SK-N-SH (cell line): ENCODE data around the gene SLC66A2. TPM values are rescaled to one million over a fixed set of nuclear protein-coding genes. Genes with fewer than 3 reads are reported as not detected.

Experiments
- CTCF ChIA-PET: fragments of 300-600, 350-600 bp; formaldehyde crosslinking; extraction: SDS; loops from one replicate; lab custom pipeline; 2021; lab: Yijun Ruan, JAX
- POLR2A ChIA-PET: fragments of 350-600 bp; sonication (Branson Sonifier 250); formaldehyde crosslinking; extraction: SDS; loops from one replicate; lab custom pipeline; 2020; ENCODE audit warnings: antibody characterized with exemption, inconsistent platforms; lab: Yijun Ruan, JAX
- DNase-seq: peaks from one replicate; pipeline ENCODE4 v3.0.0; 2012
- H2AFZ ChIP-seq: fragments of 200-600 bp; sonication (generic); 2 replicates; pipeline ENCODE4 v1.8.1; 2016; ENCODE audit warnings: antibody characterized with exemption, mild to moderate bottlenecking, low read depth
- H3F3A ChIP-seq: fragments of 200-600 bp; sonication (generic); replicated peaks from 2 replicates; pipeline ENCODE3; 2016; ENCODE audit warnings: antibody characterized with exemption, mild to moderate bottlenecking; ENCODE audit not compliant: insufficient read depth
- H3K27ac ChIP-seq, 2 experiments: fragments of 200-500 bp in 1 of 2; fragments of 200-600 bp in 1 of 2; sonication (Bioruptor generic) in 1 of 2; sonication (generic), shearing (Covaris generic) in 1 of 2; 2 replicates each; pipeline versions ENCODE4 v1.5.1 to v1.6.1; 2014 to 2016; ENCODE audit warnings: low read depth in 2 of 2, inconsistent platforms in 1 of 2, low read length in 1 of 2, mild to moderate bottlenecking in 1 of 2, mixed read lengths in 1 of 2
- H3K27me3 ChIP-seq: fragments of 200-600 bp; sonication (generic), shearing (Covaris generic); 2 replicates; pipeline ENCODE4 v1.6.1; 2016; ENCODE audit warnings: mixed run types; ENCODE audit not compliant: insufficient read depth
- H3K36me3 ChIP-seq, 2 experiments: fragments of 200-500 bp in 1 of 2; fragments of 200-600 bp in 1 of 2; sonication (Bioruptor generic) in 1 of 2; sonication (generic) in 1 of 2; replicated peaks in 1 of 2; 2 replicates each; pipeline versions ENCODE3 to v1.5.1; 2014 to 2016; ENCODE audit warnings: low read length in 1 of 2, mild to moderate bottlenecking in 1 of 2; ENCODE audit not compliant: insufficient read depth in 2 of 2, control insufficient read depth in 1 of 2
- H3K4me1 ChIP-seq, 2 experiments: fragments of 200-500 bp in 1 of 2; fragments of 200-600 bp in 1 of 2; sonication (Bioruptor generic) in 1 of 2; sonication (generic), shearing (Covaris generic) in 1 of 2; 2 replicates each; pipeline versions ENCODE4 v1.5.1 to v1.6.1; 2014 to 2016; ENCODE audit warnings: low read depth in 1 of 2, low read length in 1 of 2, mixed run types in 1 of 2; ENCODE audit not compliant: insufficient read depth in 2 of 2, control insufficient read depth in 1 of 2
- H3K4me2 ChIP-seq: fragments of 200-600 bp; sonication (generic), shearing (Covaris generic); 2 replicates; pipeline ENCODE4 v1.6.1; 2017; ENCODE audit warnings: mixed run types
- H3K4me3 ChIP-seq, 2 experiments: fragments of 200-500 bp in 1 of 2; fragments of 200-600 bp in 1 of 2; sonication (Bioruptor generic) in 1 of 2; sonication (generic), shearing (Covaris generic) in 1 of 2; 2 replicates each; pipeline versions ENCODE4 v1.5.1 to v1.8.1; 2014 to 2016; ENCODE audit warnings: low read depth in 2 of 2, inconsistent platforms in 1 of 2, low read length in 1 of 2, mild to moderate bottlenecking in 1 of 2, mixed read lengths in 1 of 2, moderate library complexity in 1 of 2
- H3K79me2 ChIP-seq: fragments of 200-600 bp; sonication (generic); 2 replicates; pipeline ENCODE4 v1.8.1; 2017; ENCODE audit warnings: mild to moderate bottlenecking; ENCODE audit not compliant: insufficient read depth
- H3K9ac ChIP-seq: fragments of 200-600 bp; sonication (generic); 2 replicates; pipeline ENCODE4 v1.6.1; 2017; ENCODE audit warnings: mixed run types
- H3K9me2 ChIP-seq: fragments of 200-600 bp; sonication (generic); 2 replicates; pipeline ENCODE4 v1.6.1; 2017; ENCODE audit warnings: mixed run types
- H3K9me3 ChIP-seq: fragments of 200-600 bp; sonication (generic); 2 replicates; pipeline ENCODE4 v1.6.1; 2017; ENCODE audit warnings: mixed run types, mild to moderate bottlenecking, moderate library complexity
- H4K20me1 ChIP-seq: fragments of 200-600 bp; sonication (generic); 2 replicates; pipeline ENCODE4 v1.6.1; 2017; ENCODE audit warnings: mild to moderate bottlenecking, mixed run types; ENCODE audit not compliant: insufficient read depth
- CHD2 ChIP-seq: fragments of 150-350 bp; IDR thresholded peaks from 2 replicates; pipeline ENCODE4 v1.6.1; 2018; ENCODE audit warnings: low read length; ENCODE audit not compliant: partially characterized antibody
- CTCF ChIP-seq: fragments of 200-600 bp; sonication (generic); IDR thresholded peaks from 2 replicates; pipeline ENCODE4 v1.6.1; 2017; ENCODE audit warnings: antibody characterized with exemption, mild to moderate bottlenecking, moderate library complexity
- FOSL2 ChIP-seq: IDR thresholded peaks from 2 replicates; pipeline ENCODE4 v1.4.0; 2012; ENCODE audit warnings: low read depth, mild to moderate bottlenecking, moderate library complexity, borderline replicate concordance
- FOXJ3 ChIP-seq: sonication (generic); formaldehyde crosslinking; IDR thresholded peaks from 2 replicates; pipeline ENCODE4 v1.5.1; 2020; ENCODE audit warnings: mild to moderate bottlenecking, missing genetic modification reagents
- FOXM1 ChIP-seq: IDR thresholded peaks from 2 replicates; pipeline ENCODE4 v1.4.0; 2012; ENCODE audit warnings: low read depth, mild to moderate bottlenecking
- GABPA ChIP-seq: IDR thresholded peaks from 2 replicates; pipeline ENCODE4 v1.4.0; 2012; ENCODE audit warnings: low read depth, mild to moderate bottlenecking
- GATA2 ChIP-seq: sonication (generic); formaldehyde crosslinking; IDR thresholded peaks from 2 replicates; pipeline ENCODE4 v1.5.0; 2020; ENCODE audit warnings: mild to moderate bottlenecking, missing genetic modification reagents
- MXI1 ChIP-seq: IDR thresholded peaks from 2 replicates; pipeline ENCODE4 v1.6.1; 2012; ENCODE audit warnings: mild to moderate bottlenecking, low read depth, low read length, improper control_type of control experiment
- NFIC ChIP-seq: IDR thresholded peaks from 2 replicates; pipeline ENCODE4 v1.4.0; 2012; ENCODE audit warnings: borderline replicate concordance
- NRF1 ChIP-seq: IDR thresholded peaks from 2 replicates; pipeline ENCODE4 v1.6.1; 2012; ENCODE audit warnings: low read depth, mild to moderate bottlenecking, low read length
- PBX3 ChIP-seq: IDR thresholded peaks from 2 replicates; pipeline ENCODE4; 2012
- REST ChIP-seq: IDR thresholded peaks from 2 replicates; pipeline ENCODE4 v1.6.1; 2012; ENCODE audit warnings: mild to moderate bottlenecking, low read depth, low read length, moderate library complexity
- RFX5 ChIP-seq: IDR thresholded peaks from 2 replicates; pipeline ENCODE4 v1.6.1; 2012; ENCODE audit warnings: mild to moderate bottlenecking, improper control_type of control experiment, low read length
- SMC3 ChIP-seq: IDR thresholded peaks from 2 replicates; pipeline ENCODE4 v1.6.1; 2012; ENCODE audit warnings: low read depth, low read length, improper control_type of control experiment
- USF1 ChIP-seq: IDR thresholded peaks from 2 replicates; pipeline ENCODE4 v1.4.0; 2012; ENCODE audit warnings: low read depth, borderline replicate concordance
- USF2 ChIP-seq: fragments of 150-350 bp; IDR thresholded peaks from 2 replicates; pipeline ENCODE4 v1.6.1; 2017; ENCODE audit warnings: antibody characterized with exemption, low read length, low read depth, borderline replicate concordance
- WGBS: methylation state at CpG from one replicate; pipeline ENCODE4 v1.1.6; 2017; ENCODE audit warnings: low lambda C conversion rate; 5-methylcytosine and 5-hydroxymethylcytosine counted together
- polyA plus RNA-seq, 3 experiments: library from polyadenylated mRNA; depleted of rRNA; stranded (reverse); fragments of >200 nt; gene quantifications; 2 replicates each; pipeline ENCODE4 v1.2.3, GENCODE V29; 2012

Gene SLC66A2
- polyA plus RNA-seq, 1 of the 3 experiments (the other 2 are of a cell fraction), result 14.5 TPM

- 93% methylated on average over 26 of the region's 26 CpGs for WGBS
- Histone ChIP-seq H3K36me3 (peaks cover 3 to 5% of the 10 kb centered on the region in 2 experiments), H3K4me1 (no peaks in the 10 kb centered on the region)
- POLR2A ChIA-PET, result no interaction called here
- TF ChIP-seq USF1 (no peak), SMC3 (no peak)
- TF ChIP-seq, all 33 proteins: peak for 0
- no peak overlapping the region for H3K27ac ChIP-seq
- H3K9ac ChIP-seq, result no peak overlapping the region
- H3K27me3 ChIP-seq, result no peaks in the 10 kb centered on the region
- no peaks in the 10 kb centered on the region for H3K9me2 ChIP-seq
- no peak overlapping the region for H3K4me2 ChIP-seq
- H4K20me1 ChIP-seq, result no peaks in the 10 kb centered on the region
- H3K4me3 ChIP-seq, result no peak overlapping the region
- CTCF ChIA-PET, result no interaction called here
- no peaks in the 10 kb centered on the region for H3F3A ChIP-seq
- H3K9me3 ChIP-seq, result peaks cover under 1% of the 10 kb centered on the region; the same call in 1 of the 2 replicates
- no peak for DNase-seq
- H2AFZ ChIP-seq, result no peak overlapping the region
- H3K79me2 ChIP-seq, result peaks cover 13% of the 10 kb centered on the region; the same call in 1 of the 2 replicates
These were observed 27.4 kb downstream of the SLC66A2 start for GRCh38 chr18:79923896-79924585.

- Histone ChIP-seq H3F3A (no peaks in the 10 kb centered on the region), H3K79me2 (peaks cover 2% of the 10 kb centered on the region; the same call in 1 of the 2 replicates), H3K27ac (no peak overlapping the region), H3K9me3 (no peaks in the 10 kb centered on the region), H3K4me1 (no peaks in the 10 kb centered on the region), H2AFZ (no peak overlapping the region), H3K27me3 (no peaks in the 10 kb centered on the region)
- ChIA-PET POLR2A (no interaction called here), CTCF (no interaction called here)
- TF ChIP-seq PBX3 (no peak), MXI1 (no peak), NRF1 (no peak), CHD2 (no peak), USF1 (no peak), GABPA (no peak), CTCF (no peak), FOXM1 (no peak), FOXJ3 (CRISPR knock-in tag) (no peak), USF2 (no peak), NFIC (no peak), FOSL2 (no peak), GATA2 (CRISPR knock-in tag) (no peak), RFX5 (no peak), REST (no peak)
- TF ChIP-seq, all 33 proteins: peak for 0
- Histone ChIP-seq H4K20me1 (no peaks in the 10 kb centered on the region), H3K9ac (no peak overlapping the region), H3K4me3 (no peak overlapping the region), H3K4me2 (no peak overlapping the region), H3K36me3 (peaks cover 3 to 6% of the 10 kb centered on the region in 2 experiments), H3K9me2 (no peaks in the 10 kb centered on the region)
- WGBS, result 95% methylated on average over 17 of the region's 17 CpGs
- DNase-seq, result no peak
These were observed 28.5 kb downstream of the SLC66A2 start for GRCh38 chr18:79922971-79923411.
